ENCODE measurements around the gene DECR2.

- TF ChIP-seq POLR2A (IDR thresholded peaks at IDR 0.05; ENCODE audit: low read length) (no peak), GATA1 (IDR thresholded peaks at IDR 0.05; ENCODE audit: low read depth, low read length) (no peak)
Observed at GRCh38 chr16:369275-369865, 32.3 kb upstream of the DECR2 start.
